Stimulated activated naive CD8-positive, alpha-beta T cell treated with anti-CD3 and anti-CD28 coated beads, Interleukin-15, amount 100 ng/mL, for 72 hours (primary cell): ENCODE results near the gene AKAP10.

Experiments used
- ATAC-seq: fragments of 150-1000 bp; cut with Tn5 transposase; 2 replicates; pipeline ENCODE4 v1.10.0; 2021; ENCODE audit warnings: mild to moderate bottlenecking, moderate library complexity
- DNase-seq, 2 donors: peaks; one replicate each; pipeline ENCODE4 v3.0.0; 2021 to 2022
- H3K27ac Mint-ChIP-seq, 2 donors: one replicate each; pipeline ENCODE4 v1.8.0; 2022; ENCODE audit warnings: mild to moderate bottlenecking in 2 of 2, mixed read lengths in 2 of 2, moderate library complexity in 2 of 2
- H3K27me3 Mint-ChIP-seq: one replicate; pipeline ENCODE4 v1.8.0; 2022; ENCODE audit warnings: mixed read lengths
- H3K4me1 Mint-ChIP-seq: one replicate; pipeline ENCODE4 v1.8.0; 2022; ENCODE audit warnings: mild to moderate bottlenecking, mixed read lengths
- H3K4me3 Mint-ChIP-seq, 2 donors: one replicate each; pipeline ENCODE4 v1.8.0; 2022; ENCODE audit warnings: mild to moderate bottlenecking in 2 of 2, mixed read lengths in 2 of 2, moderate library complexity in 1 of 2
- H3K9me3 Mint-ChIP-seq, 2 donors: one replicate each; pipeline ENCODE4 v1.8.0; 2022; ENCODE audit warnings: mixed read lengths in 2 of 2

Gene AKAP10

GRCh38 chr17:19946921-19947320 is 30.7 kb downstream of the AKAP10 start:
- H3K4me1 Mint-ChIP-seq: peaks cover 56% of the 10 kb centered on the region
- DNase-seq: no peak
- no peak for ATAC-seq
- H3K9me3 Mint-ChIP-seq: no peaks in the 10 kb centered on the region
- H3K27ac Mint-ChIP-seq: no peak overlapping the region
- H3K4me3 Mint-ChIP-seq: no peak overlapping the region
- H3K27me3 Mint-ChIP-seq: no peaks in the 10 kb centered on the region

DNA sequence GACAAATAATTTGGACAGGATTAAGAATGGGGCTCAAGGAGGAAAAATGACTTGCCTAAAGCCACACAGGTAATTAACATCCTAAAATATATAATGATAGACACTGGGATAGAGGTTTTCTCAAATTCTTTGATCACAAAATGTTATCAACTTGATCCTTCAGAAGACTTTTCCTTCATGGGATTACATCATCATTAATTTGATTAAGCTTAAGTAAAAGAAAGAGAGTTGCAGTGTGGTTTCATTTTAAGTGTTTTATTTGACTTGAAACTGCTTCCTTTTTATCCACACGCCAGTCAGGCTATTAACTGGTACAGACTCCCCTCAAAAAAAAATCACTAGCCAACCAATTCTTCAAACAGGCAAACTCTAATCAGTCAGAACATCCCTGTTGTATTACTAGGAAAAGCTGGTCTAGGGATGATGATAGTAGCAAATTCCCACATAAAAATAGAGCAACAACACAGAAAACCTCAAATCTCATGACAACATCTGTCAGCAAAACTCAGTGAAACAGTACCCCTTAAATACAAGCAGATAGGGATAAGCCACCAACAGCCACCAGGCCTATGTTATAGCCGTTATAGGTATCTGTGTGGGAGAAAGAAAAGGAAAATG is 32.5 kb downstream of the AKAP10 start:
- H3K27me3 Mint-ChIP-seq: no peaks in the 10 kb centered on the region
- DNase-seq (no peak), ATAC-seq (no peak)
- H3K9me3 Mint-ChIP-seq: no peaks in the 10 kb centered on the region
- H3K4me1 Mint-ChIP-seq: peaks cover 57% of the 10 kb centered on the region
- H3K27ac Mint-ChIP-seq: peak overlapping the region; percentile 31 to 69
- H3K4me3 Mint-ChIP-seq: no peak overlapping the region

GRCh38 chr17:19943599-19943998 is 34.0 kb downstream of the AKAP10 start:
- Mint-ChIP-seq H3K27me3 (no peaks in the 10 kb centered on the region), H3K9me3 (no peaks in the 10 kb centered on the region), H3K27ac (peak overlapping the region in 1 of 2 donors; percentile 45), H3K4me3 (no peak overlapping the region), H3K4me1 (peaks cover 48% of the 10 kb centered on the region)
- DNase-seq: no peak
- ATAC-seq: no peak

DNA sequence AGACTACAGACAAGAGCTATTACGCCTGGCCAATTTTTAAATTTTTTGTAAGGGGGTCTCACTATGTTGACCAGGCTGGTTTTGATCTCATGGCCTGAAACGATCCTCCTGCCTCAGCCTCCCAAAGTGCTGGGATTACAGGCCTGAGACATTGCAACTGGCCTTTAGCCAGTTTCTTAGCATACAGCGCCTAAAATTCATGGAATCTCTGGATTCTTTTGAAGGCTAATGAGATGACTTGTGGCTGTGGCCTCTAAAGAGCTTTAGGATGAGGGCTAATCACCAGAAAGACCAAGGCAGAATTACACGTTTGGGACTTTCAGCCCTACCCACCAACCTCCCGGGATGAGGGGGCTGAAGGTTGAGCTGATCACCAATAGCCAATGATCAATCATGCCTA is 34.6 kb downstream of the AKAP10 start:
- Mint-ChIP-seq H3K27ac (no peak overlapping the region), H3K4me1 (peaks cover 42% of the 10 kb centered on the region), H3K27me3 (no peaks in the 10 kb centered on the region), H3K9me3 (no peaks in the 10 kb centered on the region), H3K4me3 (no peak overlapping the region)
- ATAC-seq (no peak), DNase-seq (no peak)

DNA sequence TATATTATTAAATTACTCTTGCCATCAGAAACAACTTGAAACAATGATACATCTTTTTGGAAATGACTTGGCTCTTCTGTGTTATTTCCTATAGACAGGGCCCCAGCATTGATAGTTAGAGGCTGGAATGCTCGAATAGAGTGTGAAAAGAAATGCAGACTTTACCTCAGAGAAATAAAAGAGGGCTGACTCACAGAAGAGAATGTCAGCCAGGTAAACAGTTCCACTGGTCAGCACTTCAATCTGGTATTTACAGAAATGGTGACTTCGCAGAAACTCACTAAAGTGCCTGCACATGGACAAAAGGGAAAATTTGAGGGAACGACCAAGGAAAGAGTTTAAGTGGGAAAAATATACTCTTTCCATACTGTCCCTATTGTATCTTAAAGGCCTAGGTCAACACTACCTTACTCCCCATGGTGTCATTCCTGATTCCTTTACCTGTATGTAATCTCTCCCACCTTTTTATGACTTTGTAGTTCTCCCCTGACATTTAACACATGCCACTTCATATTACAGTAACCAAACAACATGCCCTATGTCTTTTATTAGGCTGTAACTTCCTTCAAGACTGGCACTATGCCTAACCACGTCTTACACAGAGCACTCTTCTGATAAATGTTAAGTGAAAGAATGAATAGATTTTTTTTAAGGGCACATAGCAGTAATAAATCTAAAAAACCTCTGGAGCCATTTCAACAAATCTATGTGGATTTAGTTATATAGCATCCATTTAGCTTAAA is 36.7 kb downstream of the AKAP10 start:
- no peak for ATAC-seq
- H3K4me3 Mint-ChIP-seq: no peak overlapping the region
- no peaks in the 10 kb centered on the region for H3K27me3 Mint-ChIP-seq
- H3K4me1 Mint-ChIP-seq: peaks cover 27% of the 10 kb centered on the region
- no peak for DNase-seq
- H3K27ac Mint-ChIP-seq: no peak overlapping the region
- H3K9me3 Mint-ChIP-seq: no peaks in the 10 kb centered on the region

GRCh38 chr17:19939993-19940721 is 37.5 kb downstream of the AKAP10 start:
- DNase-seq: no peak
- no peak overlapping the region for H3K4me3 Mint-ChIP-seq
- no peak overlapping the region for H3K27ac Mint-ChIP-seq

DNA sequence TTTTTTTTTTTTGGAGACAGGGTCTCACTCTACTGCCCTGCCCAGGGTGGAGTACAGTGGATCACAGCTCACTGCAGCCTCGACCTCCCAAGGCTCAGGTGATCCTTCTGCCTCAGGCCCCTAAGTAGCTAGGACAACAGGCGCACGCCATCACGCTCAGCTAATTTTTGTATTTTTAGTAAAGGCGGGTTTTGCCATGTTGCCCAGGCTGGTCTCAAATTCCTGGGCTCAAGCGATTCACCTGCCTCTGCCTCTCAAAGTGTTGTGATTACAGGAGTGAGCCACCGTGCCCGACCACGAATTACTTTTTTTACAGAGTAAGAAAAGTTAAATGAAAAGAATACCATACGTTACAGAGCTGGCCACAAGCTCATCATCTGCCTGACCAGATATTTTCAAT is 38.9 kb downstream of the AKAP10 start:
- H3K9me3 Mint-ChIP-seq: no peaks in the 10 kb centered on the region
- no peaks in the 10 kb centered on the region for H3K27me3 Mint-ChIP-seq
- H3K27ac Mint-ChIP-seq: no peak overlapping the region
- ATAC-seq: no peak
- no peak for DNase-seq
- H3K4me3 Mint-ChIP-seq: no peak overlapping the region
- peaks cover 15% of the 10 kb centered on the region for H3K4me1 Mint-ChIP-seq

More at GRCh38 chr17:19939993-19940721, 37.5 kb downstream of the AKAP10 start:
- ATAC-seq: no peak
- peaks cover 22% of the 10 kb centered on the region for H3K4me1 Mint-ChIP-seq
- H3K27me3 Mint-ChIP-seq: no peaks in the 10 kb centered on the region
- no peaks in the 10 kb centered on the region for H3K9me3 Mint-ChIP-seq

- Mint-ChIP-seq H3K27me3 (no peaks in the 10 kb centered on the region), H3K4me3 (no peak overlapping the region), H3K4me1 (peaks cover 10% of the 10 kb centered on the region), H3K27ac (no peak overlapping the region), H3K9me3 (no peaks in the 10 kb centered on the region)
- DNase-seq (no peak), ATAC-seq (no peak)
Measured at GRCh38 chr17:19937522-19937921, 40.1 kb downstream of the AKAP10 start.

DNA sequence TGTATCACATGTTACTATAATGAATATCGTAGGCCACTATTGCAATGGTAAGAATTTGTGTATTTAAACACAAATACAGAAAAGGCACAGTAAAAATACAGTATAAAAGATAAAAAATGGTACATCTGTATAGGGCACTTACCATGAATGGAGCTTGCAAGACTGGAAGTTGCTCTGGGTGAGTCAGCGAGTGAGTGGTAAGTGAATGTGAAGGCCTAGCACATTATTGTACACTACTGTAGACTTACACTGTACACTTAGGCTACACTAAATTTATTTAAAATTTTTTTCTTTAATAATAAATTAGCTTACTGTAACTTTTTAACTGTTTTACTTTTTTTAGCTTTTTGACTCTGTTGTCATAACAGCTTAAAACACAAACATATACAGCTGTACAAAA is 42.5 kb downstream of the AKAP10 start:
- DNase-seq: no peak
- no peak overlapping the region for H3K27ac Mint-ChIP-seq
- ATAC-seq: no peak

DNA sequence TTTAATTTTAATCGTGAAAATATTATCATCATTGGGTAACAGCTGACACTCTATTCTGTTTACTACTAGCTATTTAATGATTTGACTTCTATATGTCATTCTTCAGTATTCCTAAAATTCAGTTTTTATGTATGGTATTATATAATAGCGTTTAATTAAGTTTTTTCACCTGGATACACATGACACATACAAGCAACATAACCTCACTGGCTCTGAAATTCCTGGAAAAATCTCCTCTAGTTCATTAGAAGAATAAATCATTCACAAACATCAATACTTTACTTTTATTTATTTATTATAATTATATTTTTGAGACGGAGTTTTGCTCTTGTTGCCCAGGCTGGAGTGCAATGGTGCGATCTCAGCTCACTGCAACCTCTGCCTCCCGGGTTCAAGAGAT is 44.0 kb downstream of the AKAP10 start:
- no peaks in the 10 kb centered on the region for H3K9me3 Mint-ChIP-seq
- no peaks in the 10 kb centered on the region for H3K27me3 Mint-ChIP-seq
- peaks cover 7% of the 10 kb centered on the region for H3K4me1 Mint-ChIP-seq
- H3K4me3 Mint-ChIP-seq: no peak overlapping the region
- H3K27ac Mint-ChIP-seq: no peak overlapping the region
- no peak for ATAC-seq
- no peak for DNase-seq

More for the DNA sequence above, 42.5 kb downstream of the AKAP10 start:
- Mint-ChIP-seq H3K9me3 (no peaks in the 10 kb centered on the region), H3K27me3 (no peaks in the 10 kb centered on the region), H3K4me3 (no peak overlapping the region), H3K4me1 (no peaks in the 10 kb centered on the region)

DNA sequence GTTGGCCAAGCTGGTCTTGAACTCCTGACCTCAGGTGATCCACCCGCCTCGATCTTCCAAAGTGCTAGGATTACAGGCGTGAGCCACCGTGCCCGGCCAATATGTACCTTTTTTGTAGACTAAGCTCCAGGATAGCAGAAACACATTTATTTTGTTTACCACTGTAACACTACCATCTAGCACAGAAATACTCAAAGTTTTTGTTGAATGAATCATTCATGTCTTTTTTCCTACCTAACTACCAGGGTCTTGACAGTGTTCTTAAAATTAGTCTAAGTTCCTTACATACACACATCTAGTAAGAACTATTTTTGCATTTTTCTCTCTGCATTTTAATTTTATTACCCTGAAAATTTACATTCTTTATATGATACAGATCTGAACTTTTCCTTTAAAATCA is 44.4 kb downstream of the AKAP10 start:
- no peak overlapping the region for H3K4me3 Mint-ChIP-seq
- no peaks in the 10 kb centered on the region for H3K9me3 Mint-ChIP-seq
- no peak for ATAC-seq
- DNase-seq: no peak
- H3K4me1 Mint-ChIP-seq: peaks cover 7% of the 10 kb centered on the region
- no peak overlapping the region for H3K27ac Mint-ChIP-seq
- no peaks in the 10 kb centered on the region for H3K27me3 Mint-ChIP-seq

DNA sequence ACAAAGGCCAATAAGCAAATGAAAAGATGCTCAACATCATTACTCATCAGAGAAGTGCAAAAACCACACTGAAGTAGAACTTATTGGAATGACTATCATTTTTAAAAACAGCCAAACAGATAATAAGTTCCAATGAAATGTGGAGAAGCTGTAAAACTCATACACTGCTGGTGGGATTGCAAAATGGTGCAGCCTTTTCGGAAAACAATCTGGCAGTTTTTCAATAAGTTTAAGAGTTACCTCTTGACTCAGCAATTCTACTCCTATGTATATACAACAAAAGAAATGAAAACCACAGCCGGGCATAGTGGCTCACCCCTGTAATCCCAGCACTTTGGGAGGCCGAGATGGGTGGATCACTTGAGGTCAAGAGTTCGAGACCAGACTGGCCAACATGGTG is 49.3 kb downstream of the AKAP10 start:
- ATAC-seq (no peak), DNase-seq (no peak)
- peaks cover 21% of the 10 kb centered on the region for H3K4me1 Mint-ChIP-seq
- no peaks in the 10 kb centered on the region for H3K27me3 Mint-ChIP-seq
- no peaks in the 10 kb centered on the region for H3K9me3 Mint-ChIP-seq
- no peak overlapping the region for H3K4me3 Mint-ChIP-seq
- H3K27ac Mint-ChIP-seq: no peak overlapping the region

DNA sequence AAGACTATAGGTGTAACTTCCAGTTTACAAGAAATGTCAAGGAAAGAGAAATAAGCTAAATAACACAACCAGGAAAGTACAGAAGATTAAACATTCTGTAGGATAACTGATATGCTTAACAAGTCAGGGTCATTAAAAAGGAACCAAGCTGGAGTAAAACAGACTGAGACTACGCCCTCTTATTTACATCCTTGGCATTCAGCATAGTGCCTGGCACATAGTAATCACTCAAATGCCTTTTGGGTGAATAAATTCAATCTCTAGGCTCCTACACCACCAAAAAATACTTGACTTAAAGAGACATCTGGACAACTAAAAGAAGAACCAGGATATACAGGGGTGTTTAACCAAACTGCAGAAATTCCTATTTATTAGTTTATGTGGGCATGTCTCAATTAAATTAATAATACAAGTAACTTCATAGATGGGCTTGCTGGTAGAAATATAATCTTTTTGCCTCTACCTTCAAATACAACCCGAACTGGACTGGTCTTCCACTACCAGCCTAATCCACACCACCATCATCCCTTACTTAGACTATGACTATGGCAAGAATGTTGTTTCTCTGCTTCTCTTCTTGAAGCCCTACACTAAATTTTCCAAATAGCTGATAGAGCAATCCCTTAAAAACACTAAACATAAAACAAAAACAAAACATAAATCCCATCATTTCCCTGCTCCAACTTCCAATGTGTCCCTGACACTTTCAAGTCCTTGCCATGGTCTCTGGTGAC is 62.2 kb downstream of the AKAP10 start:
- DNase-seq (no peak), ATAC-seq (no peak)
- peaks cover 7% of the 10 kb centered on the region for H3K4me1 Mint-ChIP-seq
- H3K9me3 Mint-ChIP-seq: no peaks in the 10 kb centered on the region
- no peak overlapping the region for H3K27ac Mint-ChIP-seq
- H3K27me3 Mint-ChIP-seq: no peaks in the 10 kb centered on the region
- no peak overlapping the region for H3K4me3 Mint-ChIP-seq

- peak overlapping the region in 1 of 2 donors; percentile 81 for H3K27ac Mint-ChIP-seq
- no peaks in the 10 kb centered on the region for H3K9me3 Mint-ChIP-seq
- peaks cover 3% of the 10 kb centered on the region for H3K4me1 Mint-ChIP-seq
- H3K4me3 Mint-ChIP-seq: no peak overlapping the region
- ATAC-seq: no peak
- DNase-seq: no peak
- no peaks in the 10 kb centered on the region for H3K27me3 Mint-ChIP-seq
Measured at GRCh38 chr17:19911033-19911432, 66.6 kb downstream of the AKAP10 start.

GRCh38 chr17:19909139-19909538 is 68.5 kb downstream of the AKAP10 start:
- Mint-ChIP-seq H3K27ac (no peak overlapping the region), H3K27me3 (no peaks in the 10 kb centered on the region), H3K4me1 (no peaks in the 10 kb centered on the region), H3K9me3 (no peaks in the 10 kb centered on the region), H3K4me3 (no peak overlapping the region)
- DNase-seq (no peak), ATAC-seq (no peak)

GRCh38 chr17:19905502-19905901 is 72.1 kb downstream of the AKAP10 start:
- H3K27me3 Mint-ChIP-seq: no peaks in the 10 kb centered on the region
- peak overlapping the region in 1 of 2 donors; percentile 40 for H3K27ac Mint-ChIP-seq
- DNase-seq: no peak
- no peak for ATAC-seq
- H3K9me3 Mint-ChIP-seq: no peaks in the 10 kb centered on the region
- no peak overlapping the region for H3K4me3 Mint-ChIP-seq
- no peaks in the 10 kb centered on the region for H3K4me1 Mint-ChIP-seq
